Keratinocyte (primary cell): ENCODE measurements around the gene NLRC3. TPM values are rescaled to one million over a fixed set of nuclear protein-coding genes. Genes with fewer than 3 reads are reported as not detected.
A peak's percentile ranks its signal among the peaks of the same experiment; 100 is the strongest.

ENCODE experiments used
- DNase-seq: peaks from one replicate; pipeline ENCODE4 v3.0.0-alpha.2; 2011; ENCODE audit warnings: low read depth, missing footprints, low spot score
- FAIRE-seq: peaks from 2 replicates; lab custom pipeline; 2011; peaks lifted over from hg19 to GRCh38; lab: Jason Lieb, UNC
- H2AFZ ChIP-seq: 2 replicates; pipeline ENCODE4 v1.6.0; 2012; ENCODE audit warnings: low read length, control low read depth, inconsistent platforms; ENCODE audit not compliant: control insufficient read depth
- H3K27ac ChIP-seq: 2 replicates; pipeline ENCODE4 v1.5.1; 2011; ENCODE audit warnings: low read length; ENCODE audit not compliant: control insufficient read depth, insufficient read depth
- H3K27me3 ChIP-seq: 3 replicates; pipeline ENCODE4 v1.6.0; 2011; ENCODE audit warnings: low read length; ENCODE audit not compliant: control insufficient read depth, insufficient read depth; ENCODE audit errors: extremely low read depth
- H3K36me3 ChIP-seq, 2 experiments: 2 replicates in 1 of 2; 3 replicates in 1 of 2; pipeline ENCODE4 v1.5.1; 2011; ENCODE audit warnings: low read length in 2 of 2, mild to moderate bottlenecking in 1 of 2; ENCODE audit not compliant: control insufficient read depth in 2 of 2, insufficient read depth in 2 of 2; ENCODE audit errors: extremely low read depth in 1 of 2
- H3K4me1 ChIP-seq: 3 replicates; pipeline ENCODE4 v1.5.1; 2011; ENCODE audit warnings: low read length; ENCODE audit not compliant: control insufficient read depth, insufficient read depth; ENCODE audit errors: extremely low read depth
- H3K4me2 ChIP-seq: 3 replicates; pipeline ENCODE4 v1.6.0; 2011; ENCODE audit warnings: low read depth, low read length; ENCODE audit not compliant: control insufficient read depth, insufficient read depth; ENCODE audit errors: extremely low read depth
- H3K4me3 ChIP-seq, 3 experiments: fragments of 200-600 bp in 1 of 3; sonication (generic) in 1 of 3; 2 replicates in 2 of 3; 3 replicates in 1 of 3; pipeline ENCODE4 v1.5.1; 2011 to 2016; ENCODE audit warnings: low read length in 3 of 3, mild to moderate bottlenecking in 3 of 3, control low read depth in 2 of 3, inconsistent platforms in 1 of 3, low read depth in 1 of 3, mixed read lengths in 1 of 3, mixed run types in 1 of 3, moderate library complexity in 1 of 3; ENCODE audit not compliant: control insufficient read depth in 2 of 3, insufficient read depth in 2 of 3; ENCODE audit errors: extremely low read depth in 1 of 3
- H3K79me2 ChIP-seq: 2 replicates; pipeline ENCODE4 v1.6.0; 2012; ENCODE audit warnings: low read length; ENCODE audit not compliant: control insufficient read depth, insufficient read depth
- H3K9ac ChIP-seq: 3 replicates; pipeline ENCODE4 v1.6.0; 2011; ENCODE audit warnings: low read length; ENCODE audit not compliant: control insufficient read depth, insufficient read depth; ENCODE audit errors: extremely low read depth
- H3K9me1 ChIP-seq: 3 replicates; pipeline ENCODE4 v1.6.0; 2011; ENCODE audit warnings: low read length; ENCODE audit not compliant: control insufficient read depth, insufficient read depth; ENCODE audit errors: extremely low read depth
- H3K9me3 ChIP-seq: 2 replicates; pipeline ENCODE4 v1.5.1; 2012; ENCODE audit warnings: low read depth, low read length; ENCODE audit not compliant: control insufficient read depth
- H4K20me1 ChIP-seq: 3 replicates; pipeline ENCODE4 v1.6.0; 2011; ENCODE audit warnings: low read length; ENCODE audit not compliant: control insufficient read depth, insufficient read depth; ENCODE audit errors: extremely low read depth
- CTCF ChIP-seq, 3 experiments: IDR thresholded peaks in 1 of 3; conservative IDR thresholded peaks in 1 of 3; optimal IDR thresholded peaks in 1 of 3; 2 replicates in 2 of 3; 3 replicates in 1 of 3; pipeline versions ENCODE3 to v1.5.1; 2011; ENCODE audit warnings: low read length in 3 of 3, mild to moderate bottlenecking in 3 of 3, moderate library complexity in 2 of 3, control low read depth in 1 of 3, inconsistent platforms in 1 of 3; ENCODE audit not compliant: insufficient read depth in 2 of 3; ENCODE audit errors: extremely low read depth in 1 of 3
- EZH2 ChIP-seq: IDR thresholded peaks from one replicate; pipeline ENCODE4 v1.6.1; 2012; ENCODE audit warnings: inconsistent platforms, mild to moderate bottlenecking, low read length, moderate library complexity
- dilution Hi-C: fragments of 300-500 bp; cut with MboI; formaldehyde crosslinking; loops from one replicate; pipeline ENCODE4 v1.7.0; 2020; ENCODE audit warnings: low sequenced_read_pairs; ENCODE audit not compliant: extremely low pct_ligation_motif_present
- polyA minus RNA-seq, 3 experiments: library from RNA; depleted of rRNA, polyadenylated mRNA; stranded (reverse); fragments of >200 nt; gene quantifications; 1 replicate in 1 of 3; 2 replicates in 1 of 3; 3 replicates in 1 of 3; pipeline ENCODE4 v1.2.3, GENCODE V29; 2011
- polyA plus RNA-seq, 5 experiments: library from polyadenylated mRNA; depleted of rRNA in 3 of 5; stranded (reverse) in 3 of 5; stranded (forward) in 1 of 5; unstranded in 1 of 5; fragments of >200 nt; gene quantifications; 1 replicate in 1 of 5; 2 replicates in 3 of 5; 3 replicates in 1 of 5; pipeline versions ENCODE4 v1.2.1 to v1.2.3, GENCODE V29; 2011 to 2012; ENCODE audit warnings: missing spikeins in 2 of 5, low read depth in 1 of 5, low replicate concordance in 1 of 5

The NLRC3 gene
- polyA plus RNA-seq = 0.04 TPM in 1 of 3 replicates, not detected in the others
- not detected for polyA plus RNA-seq (2011; ENCODE audit: low read depth)
- polyA plus RNA-seq (2011; cell fraction: cytosol; rRNA removed) = not detected in 2 replicates
- polyA plus RNA-seq (2011; cell fraction: nucleus; rRNA removed) = 0.01 and 0.03 TPM in 2 replicates
- 0.14 and 0.16 TPM in 2 replicates for polyA plus RNA-seq (2012; ENCODE audit: low replicate concordance)
- polyA minus RNA-seq = not detected in 3 replicates
- not detected for polyA minus RNA-seq (2011; cell fraction: cytosol; rRNA and poly(A)+ RNA removed)
- not detected in 2 replicates for polyA minus RNA-seq (2011; cell fraction: nucleus; rRNA and poly(A)+ RNA removed)

GRCh38 chr16:3577302-3577752 lies at the start of gene NLRC3:
Gene NLRC3, minus strand, starts transcription at chr16:3577403. Its CDS starts 12,367 bp downstream, at chr16:3565036.
- no peak for FAIRE-seq
- no peak for DNase-seq
- TF ChIP-seq EZH2 = no peak
- TF ChIP-seq CTCF (optimal IDR thresholded peaks at IDR 0.05 in 1 of 3, IDR thresholded peaks at IDR 0.05 in 1 of 3, conservative IDR thresholded peaks at IDR 0.05 in 1 of 3; ENCODE audit: extremely low read depth in 1 of 3, insufficient read depth in 2 of 3, low read length in 3 of 3) = no peak

GRCh38 chr16:3625911-3626732 lies 48.9 kb upstream of the NLRC3 start:
- H3K9me3 ChIP-seq = no peaks in the 10 kb centered on the region
- no peaks in the 10 kb centered on the region for H3K27me3 ChIP-seq
- no peaks in the 10 kb centered on the region for H3K9me1 ChIP-seq
- H3K27ac ChIP-seq = no peak overlapping the region
- no peak overlapping the region for H2AFZ ChIP-seq
- H4K20me1 ChIP-seq = no peaks in the 10 kb centered on the region
- DNase-seq (no peak), FAIRE-seq (peak; percentile 34)
- TF ChIP-seq EZH2 = no peak
- TF ChIP-seq CTCF (optimal IDR thresholded peaks at IDR 0.05 in 1 of 3, IDR thresholded peaks at IDR 0.05 in 1 of 3, conservative IDR thresholded peaks at IDR 0.05 in 1 of 3; ENCODE audit: extremely low read depth in 1 of 3, insufficient read depth in 2 of 3, low read length in 3 of 3) = no peak
- no peaks in the 10 kb centered on the region for H3K4me1 ChIP-seq
- dilution Hi-C loops = no loop called here
- H3K36me3 ChIP-seq = no peaks in the 10 kb centered on the region
- H3K4me2 ChIP-seq = no peak overlapping the region
- peaks cover 3% of the 10 kb centered on the region for H3K79me2 ChIP-seq
- H3K4me3 ChIP-seq = no peak overlapping the region
- no peak overlapping the region for H3K9ac ChIP-seq

More at GRCh38 chr16:3577302-3577752, at the start of gene NLRC3:
- H3K9ac ChIP-seq = no peak within 1 kb of the TSS
- peaks cover 0 to 1% of the 10 kb centered on the region in 2 experiments for H3K36me3 ChIP-seq
- no peaks in the 10 kb centered on the region for H3K9me1 ChIP-seq
- peaks cover 11% of the 10 kb centered on the region for H3K4me1 ChIP-seq
- H3K4me2 ChIP-seq = no peak within 1 kb of the TSS
- no peaks in the 10 kb centered on the region for H3K9me3 ChIP-seq
- H2AFZ ChIP-seq = no peak within 1 kb of the TSS
- dilution Hi-C loops = no loop called here
- no peaks in the 10 kb centered on the region for H3K79me2 ChIP-seq
- H3K27ac ChIP-seq = no peak within 1 kb of the TSS
- no peak within 1 kb of the TSS for H3K4me3 ChIP-seq
- no peaks in the 10 kb centered on the region for H3K27me3 ChIP-seq
- H4K20me1 ChIP-seq = no peaks in the 10 kb centered on the region
